ENCODE results near the gene KCNJ4.

DNA sequence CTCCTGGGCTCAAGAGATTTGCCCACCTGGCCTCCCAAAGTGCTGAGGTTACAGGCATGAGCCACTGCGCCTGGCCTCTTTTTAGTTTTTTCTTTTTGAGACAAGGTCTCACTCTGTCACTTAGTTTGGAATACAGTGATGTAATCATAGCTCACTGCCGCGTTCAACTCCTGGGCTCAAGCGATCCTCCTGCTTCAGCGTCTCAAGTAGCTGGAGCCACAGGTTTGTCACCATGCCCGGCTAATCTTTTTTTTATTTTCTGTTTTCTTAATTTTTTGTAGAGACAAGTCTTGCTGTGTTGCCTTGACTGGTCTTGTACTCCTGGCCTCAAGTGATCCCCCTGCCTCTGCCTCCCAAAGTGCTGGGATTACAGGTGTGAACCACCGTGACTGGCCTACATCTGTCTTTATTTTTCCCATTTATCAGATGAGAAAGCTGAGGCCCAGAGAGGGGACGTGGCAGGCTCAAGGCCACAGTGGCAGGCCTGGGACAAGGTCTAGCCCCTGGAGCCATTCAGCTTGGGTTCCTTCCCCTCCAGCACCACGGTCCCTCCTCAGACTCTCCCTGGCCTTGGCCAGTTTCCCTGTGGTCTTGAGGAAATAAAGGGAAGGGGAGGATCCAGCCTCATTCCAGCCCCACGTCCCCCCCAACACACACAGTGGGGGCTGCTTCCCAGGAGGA lies 10.1 kb upstream of the KCNJ4 start:
- TF ChIP-seq TOX (CRISPR knock-in tag; IDR thresholded peaks at IDR 0.05; ENCODE audit: borderline replicate concordance) (no peak), OSR1 (CRISPR knock-in tag; IDR thresholded peaks at IDR 0.05) (no peak), RARB (CRISPR knock-in tag; IDR thresholded peaks at IDR 0.05) (no peak), CSDC2 (CRISPR knock-in tag; IDR thresholded peaks at IDR 0.05) (no peak), ESRRG (CRISPR knock-in tag; IDR thresholded peaks at IDR 0.05) (no peak), ARNTL (CRISPR knock-in tag; IDR thresholded peaks at IDR 0.05; ENCODE audit: borderline replicate concordance, low read depth) (no peak), ZFP30 (CRISPR knock-in tag; IDR thresholded peaks at IDR 0.05) (no peak), SNAI2 (CRISPR knock-in tag; IDR thresholded peaks at IDR 0.05) (no peak), BACH2 (CRISPR knock-in tag; IDR thresholded peaks at IDR 0.05; ENCODE audit: borderline replicate concordance) (no peak), TSHZ2 (CRISPR knock-in tag; IDR thresholded peaks at IDR 0.05) (no peak), ISL1 (CRISPR knock-in tag; IDR thresholded peaks at IDR 0.05) (no peak)
- TF ChIP-seq, protein P1, sequence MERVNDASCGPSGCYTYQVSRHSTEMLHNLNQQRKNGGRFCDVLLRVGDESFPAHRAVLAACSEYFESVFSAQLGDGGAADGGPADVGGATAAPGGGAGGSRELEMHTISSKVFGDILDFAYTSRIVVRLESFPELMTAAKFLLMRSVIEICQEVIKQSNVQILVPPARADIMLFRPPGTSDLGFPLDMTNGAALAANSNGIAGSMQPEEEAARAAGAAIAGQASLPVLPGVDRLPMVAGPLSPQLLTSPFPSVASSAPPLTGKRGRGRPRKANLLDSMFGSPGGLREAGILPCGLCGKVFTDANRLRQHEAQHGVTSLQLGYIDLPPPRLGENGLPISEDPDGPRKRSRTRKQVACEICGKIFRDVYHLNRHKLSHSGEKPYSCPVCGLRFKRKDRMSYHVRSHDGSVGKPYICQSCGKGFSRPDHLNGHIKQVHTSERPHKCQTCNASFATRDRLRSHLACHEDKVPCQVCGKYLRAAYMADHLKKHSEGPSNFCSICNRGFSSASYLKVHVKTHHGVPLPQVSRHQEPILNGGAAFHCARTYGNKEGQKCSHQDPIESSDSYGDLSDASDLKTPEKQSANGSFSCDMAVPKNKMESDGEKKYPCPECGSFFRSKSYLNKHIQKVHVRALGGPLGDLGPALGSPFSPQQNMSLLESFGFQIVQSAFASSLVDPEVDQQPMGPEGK (CRISPR knock-in tag; IDR thresholded peaks at IDR 0.05; ENCODE audit: borderline replicate concordance): no peak
